ENCODE measurements around the gene DCN.

The DCN gene

DNA sequence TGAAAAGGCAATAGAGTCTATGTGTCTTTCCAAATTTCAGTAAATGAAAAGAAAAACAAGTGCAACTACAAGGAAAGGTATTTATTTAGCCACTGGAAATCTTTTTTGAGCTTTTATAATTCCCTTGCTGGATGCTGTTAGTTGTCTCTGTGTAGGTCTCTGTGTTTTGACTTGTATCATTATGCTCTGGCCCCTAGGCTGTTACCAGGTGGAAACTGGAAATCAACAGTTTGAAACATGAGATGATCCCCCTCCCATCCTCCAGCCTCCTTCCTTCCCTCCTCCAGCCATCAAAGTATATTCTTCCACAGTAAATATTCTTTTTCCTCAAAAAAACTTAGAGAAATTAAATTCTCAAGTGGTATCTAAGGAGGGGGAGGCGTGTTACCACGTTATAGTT, 934 bp upstream of the DCN start:
- DNase-seq, result no peak

- DNase-seq, result no peak
These were observed 1.8 kb downstream of the DCN start for GRCh38 chr12:91180582-91181395.

DNA sequence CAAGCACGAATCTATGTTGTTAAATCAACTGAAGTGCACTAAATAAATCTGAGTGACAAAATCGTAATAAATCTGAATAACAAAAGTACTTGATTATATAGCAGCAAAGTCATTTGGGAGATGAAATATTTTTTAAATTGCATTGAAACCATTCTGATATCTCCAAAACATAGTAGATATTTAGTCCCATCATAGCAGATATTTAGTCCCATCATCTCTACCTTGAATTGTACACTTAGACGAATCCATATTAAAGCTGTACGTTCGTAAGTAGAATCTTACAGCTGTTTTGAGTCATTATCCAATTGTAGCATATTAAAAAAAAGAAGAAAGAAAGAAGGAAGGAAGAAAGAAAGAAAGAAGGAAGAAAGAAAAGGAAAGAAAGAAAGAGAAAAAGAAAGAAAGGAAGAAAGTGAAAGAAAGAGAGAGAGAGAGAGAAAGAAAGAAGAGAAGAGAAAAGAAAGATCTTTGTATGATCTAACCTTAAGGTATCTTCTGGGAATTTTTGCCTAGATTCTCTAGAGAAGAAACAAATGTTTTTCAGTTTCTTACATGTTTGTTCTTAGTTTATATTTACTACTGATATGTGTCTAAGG, 2.6 kb downstream of the DCN start:
- no peak for DNase-seq

- DNase-seq, result no peak
These were observed 3.3 kb downstream of the DCN start for GRCh38 chr12:91179315-91179714.

DNA sequence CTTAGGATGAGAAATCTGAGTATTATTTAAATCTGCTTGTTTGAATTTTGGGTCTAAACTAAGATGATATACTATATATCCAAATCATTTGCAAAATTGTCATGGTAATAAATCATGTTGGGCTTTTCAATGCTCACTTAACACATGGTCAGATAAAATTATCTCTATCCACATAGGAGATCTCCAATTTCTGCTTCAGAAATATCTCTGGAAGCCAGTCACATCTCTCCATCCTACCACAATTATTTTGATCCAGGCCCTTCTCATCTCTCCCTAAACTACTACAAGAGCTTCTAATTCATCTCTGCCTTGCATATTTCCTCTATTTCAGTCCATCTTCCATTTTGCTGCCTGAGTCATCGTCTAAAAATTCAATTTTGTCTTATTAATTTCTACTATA, 3.8 kb downstream of the DCN start:
- no peak for DNase-seq

DNA sequence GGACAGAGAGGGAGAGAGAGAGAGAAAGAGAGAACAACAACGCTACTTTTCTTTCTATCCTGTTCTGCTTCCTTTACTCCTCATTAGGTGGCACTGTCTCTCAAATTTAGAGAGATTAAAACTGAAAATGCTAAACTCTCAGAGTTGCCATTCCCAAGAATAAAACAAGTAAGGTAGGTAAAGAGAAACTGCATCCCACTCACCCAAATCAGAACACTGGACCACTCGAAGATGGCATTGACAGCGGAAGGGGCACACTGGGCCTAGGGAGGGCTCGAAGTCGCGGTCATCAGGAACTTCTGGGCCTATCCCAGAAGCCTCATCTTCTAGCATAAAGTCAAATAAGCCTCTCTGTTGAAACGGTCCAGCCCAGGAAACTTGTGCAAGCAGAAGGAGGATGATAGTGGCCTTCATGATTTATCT, 4.5 kb downstream of the DCN start:
- DNase-seq, result no peak

- DNase-seq, result no peak
These were observed 5.2 kb downstream of the DCN start for GRCh38 chr12:91177381-91177780.

DNA sequence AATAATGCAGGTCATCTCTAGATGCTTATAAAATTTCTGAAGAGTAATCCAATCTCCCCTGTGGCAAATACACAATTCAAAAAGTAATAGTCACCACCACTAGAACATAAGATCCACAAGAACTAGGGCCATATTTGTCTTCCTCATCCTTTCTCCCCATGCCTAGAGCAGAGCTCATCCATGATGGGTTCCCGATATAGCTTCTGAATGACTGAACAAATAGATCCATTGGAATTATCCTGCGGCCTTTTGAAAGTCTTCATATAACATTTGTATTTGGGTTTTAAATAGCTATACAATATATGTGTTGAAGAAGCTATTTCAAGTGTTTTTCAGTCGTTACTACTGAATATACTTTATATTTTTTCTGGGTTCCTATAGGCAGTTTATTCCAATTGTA, 5.7 kb downstream of the DCN start:
- no peak for DNase-seq

DNA sequence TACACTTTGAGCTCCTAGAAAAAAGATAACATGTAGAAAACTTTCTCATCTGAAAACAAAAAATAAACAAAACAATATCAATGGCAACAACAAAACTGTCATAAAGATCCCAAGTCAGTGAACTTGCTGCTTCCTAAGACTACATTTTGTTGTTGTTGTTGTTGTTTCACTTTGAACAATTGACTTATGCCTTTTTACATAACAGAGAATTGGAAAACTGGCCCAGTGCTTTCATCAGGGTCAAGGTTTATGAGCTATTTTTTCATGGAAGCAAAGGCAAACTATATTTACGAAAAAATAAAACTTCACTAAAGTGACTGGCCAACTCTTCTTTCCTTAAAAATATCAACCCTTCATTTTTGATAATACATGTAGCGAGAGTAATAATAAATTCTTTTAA, 6.3 kb downstream of the DCN start:
- no peak for DNase-seq

DNA sequence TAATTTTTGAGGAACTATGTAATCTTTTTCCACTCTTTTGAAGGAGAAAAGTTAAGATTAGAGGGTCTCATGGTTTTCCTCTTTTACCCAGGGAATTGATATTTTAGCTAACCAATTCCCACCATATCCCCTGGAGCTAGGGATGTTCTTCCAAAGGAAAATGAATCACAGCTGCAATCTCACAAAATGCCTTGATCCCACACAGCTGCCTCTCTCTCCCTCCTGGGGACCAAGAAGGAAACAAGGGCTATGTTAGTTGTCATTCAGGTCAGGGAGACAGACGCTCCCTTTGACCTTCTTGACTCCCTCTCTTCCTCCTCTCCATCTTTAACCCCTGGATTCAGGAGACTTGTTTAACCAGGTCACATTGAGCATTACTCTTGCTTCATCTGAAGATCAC, 9.5 kb downstream of the DCN start:
- DNase-seq, result no peak

GRCh38 chr12:91172096-91172495, 10.5 kb downstream of the DCN start:
- no peak for DNase-seq

DNA sequence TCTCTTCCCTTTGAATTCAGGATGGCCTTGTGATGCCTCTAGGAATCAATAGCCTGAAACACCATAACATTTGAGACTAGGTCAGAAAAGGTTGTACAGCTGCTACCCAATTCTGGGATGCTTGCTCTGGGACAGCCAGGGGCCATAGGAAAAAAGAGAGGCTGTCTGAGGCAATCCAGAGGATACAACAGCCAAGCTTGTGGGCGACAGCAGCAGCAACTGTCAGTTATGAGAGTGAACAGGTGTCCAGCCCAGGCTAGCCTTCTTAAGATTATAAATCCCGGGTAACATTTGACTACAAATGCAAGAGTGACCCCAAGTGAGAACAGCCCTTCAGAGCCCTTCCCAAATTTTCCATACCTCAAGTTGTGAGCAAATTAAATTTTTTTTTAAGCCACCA, 11.1 kb downstream of the DCN start:
- no peak for DNase-seq

- DNase-seq, result no peak
These were observed 19.5 kb downstream of the DCN start for GRCh38 chr12:91163116-91163515.

DNA sequence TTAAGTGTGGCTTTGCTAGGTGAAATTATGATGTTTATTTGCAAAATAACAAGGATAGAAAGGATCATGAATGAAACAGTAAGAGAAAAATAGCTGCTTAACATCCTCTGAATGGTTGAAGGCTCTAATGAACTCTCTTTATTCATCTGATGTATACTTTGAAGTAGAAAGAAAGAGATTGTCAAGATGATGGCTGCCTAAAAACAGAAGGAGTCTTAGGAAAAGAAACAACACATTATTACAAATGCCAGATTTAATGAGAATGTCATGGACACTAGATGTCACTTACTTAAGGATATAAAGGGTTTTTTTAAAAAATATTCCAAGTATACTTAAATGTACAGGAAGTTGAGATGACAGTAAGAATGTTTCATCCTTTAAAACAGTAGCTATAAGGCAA, 21.6 kb downstream of the DCN start:
- DNase-seq, result no peak

GRCh38 chr12:91155990-91156389, 26.6 kb downstream of the DCN start:
- DNase-seq, result no peak

DNA sequence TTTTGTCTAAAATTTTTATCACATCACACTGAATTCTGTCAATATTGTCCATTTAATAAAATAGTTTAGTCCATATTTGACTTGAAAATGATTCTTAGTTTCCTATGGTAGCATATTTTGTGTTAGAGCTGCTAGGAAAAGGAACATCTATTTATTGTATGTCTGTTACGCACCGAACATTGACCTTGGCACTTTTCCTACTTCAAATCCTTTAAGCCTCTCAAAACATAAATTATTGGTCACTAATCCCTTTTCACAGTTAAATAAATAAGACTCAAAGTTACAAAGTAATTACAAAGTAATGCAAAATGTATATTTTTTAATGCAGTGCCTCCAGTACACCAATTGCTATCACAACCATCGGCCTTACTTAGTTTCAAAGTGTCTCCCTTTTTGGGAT, 28.5 kb downstream of the DCN start:
- DNase-seq, result no peak

- no peak for DNase-seq
These were observed 38.6 kb downstream of the DCN start for GRCh38 chr12:91144053-91144452.

GRCh38 chr12:91143206-91143605, 39.4 kb downstream of the DCN start:
- DNase-seq, result no peak

DNA sequence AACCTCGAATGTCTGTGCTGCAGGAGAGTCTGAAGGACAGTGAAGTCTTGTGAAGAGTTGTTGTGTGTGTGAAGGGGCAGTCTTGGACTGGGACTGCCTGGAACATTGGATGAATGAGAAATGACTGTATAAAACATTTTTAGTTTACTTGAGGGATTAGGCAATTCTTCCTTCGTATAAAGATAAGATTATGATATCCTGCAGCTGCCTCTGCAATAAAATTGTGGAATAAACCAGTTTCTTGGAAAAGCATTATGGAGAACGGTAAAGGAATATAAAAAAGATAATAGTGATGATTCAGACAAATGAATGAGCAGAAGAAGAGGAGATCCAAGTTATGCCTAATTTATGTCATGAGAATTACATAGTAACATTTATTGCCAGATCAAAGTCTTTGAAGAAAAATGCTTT, 40.4 kb downstream of the DCN start:
- no peak for DNase-seq

- DNase-seq, result no peak
These were observed 42.3 kb downstream of the DCN start for GRCh38 chr12:91140026-91140931.

- DNase-seq, result no peak
These were observed 43.3 kb downstream of the DCN start for GRCh38 chr12:91139286-91139685.

- DNase-seq, result no peak
These were observed 44.2 kb downstream of the DCN start for GRCh38 chr12:91138337-91138920.

DNA sequence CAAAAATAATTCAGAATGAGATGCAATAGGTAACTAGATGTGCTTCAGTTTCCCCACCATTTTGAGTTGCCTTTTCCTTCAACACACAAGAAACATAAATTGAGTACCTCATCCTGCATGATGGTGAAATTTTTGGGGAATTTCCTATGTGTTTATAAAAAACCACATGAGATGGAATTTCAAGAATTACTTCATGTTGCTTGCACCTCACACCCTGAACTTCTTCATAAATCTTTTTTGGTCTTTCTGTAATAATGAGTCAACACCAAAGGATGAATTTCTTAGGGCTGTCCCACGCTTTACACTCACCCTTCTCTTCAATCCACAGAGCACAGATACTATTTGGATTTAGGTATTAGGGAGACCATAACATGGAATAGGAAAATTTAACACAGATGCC, 48.7 kb downstream of the DCN start:
- no peak for DNase-seq
